K562 (cell line): ENCODE measurements around the gene A1BG. TPM values are rescaled to one million over a fixed set of nuclear protein-coding genes. Genes with fewer than 3 reads are reported as not detected.

Experiments
- ADNP ChIP-seq: fragments of 200-800 bp; sonication (Bioruptor generic); IDR thresholded peaks from 2 replicates; pipeline ENCODE4 v1.6.1; 2016; ENCODE audit warnings: missing genetic modification characterization, missing compliant biosample characterization
- AFF1 ChIP-seq, 2 experiments: fragments of 450-650 bp; IDR thresholded peaks; 2 replicates each; pipeline ENCODE4 v1.6.1; 2018; ENCODE audit warnings: mild to moderate bottlenecking in 2 of 2, low read depth in 1 of 2; ENCODE audit not compliant: partially characterized antibody in 2 of 2
- BRCA1 ChIP-seq, 2 experiments: fragments of 450-650 bp in 1 of 2; sonication (generic) in 1 of 2; formaldehyde crosslinking in 1 of 2; IDR thresholded peaks; 2 replicates each; pipeline versions ENCODE4 v1.5.0 to v1.6.1; 2017 to 2020; ENCODE audit warnings: mild to moderate bottlenecking in 1 of 2, missing genetic modification reagents in 1 of 2
- BRD4 ChIP-seq: fragments of 200-600 bp; sonication (generic); IDR thresholded peaks from 2 replicates; pipeline ENCODE4 v1.6.1; 2017; ENCODE audit warnings: inconsistent platforms
- C11orf30 ChIP-seq: fragments of 450-650 bp; IDR thresholded peaks from 2 replicates; pipeline ENCODE4 v1.6.1; 2016; ENCODE audit warnings: low read depth, mild to moderate bottlenecking
- CEBPZ ChIP-seq: fragments of 150-350 bp; IDR thresholded peaks from 2 replicates; pipeline ENCODE4 v1.6.1; 2014; ENCODE audit warnings: low read depth, mild to moderate bottlenecking, low read length, borderline replicate concordance
- CHD4 ChIP-seq: fragments of 200-600 bp; sonication (generic); IDR thresholded peaks from 3 replicates; pipeline ENCODE4 v1.6.1; 2012; ENCODE audit warnings: low read depth, mild to moderate bottlenecking, mixed read lengths, low read length, inconsistent platforms; ENCODE audit not compliant: insufficient read depth, insufficient replicate concordance, poor library complexity, severe bottlenecking
- GATAD2A ChIP-seq: fragments of 450-650 bp; IDR thresholded peaks from 2 replicates; pipeline ENCODE4 v1.6.1; 2017
- GMEB1 ChIP-seq: fragments of 250-450 bp; sonication (Bioruptor Pico); IDR thresholded peaks from 2 replicates; pipeline ENCODE4 v1.4.0; 2020; ENCODE audit warnings: mild to moderate bottlenecking
- HDAC1 ChIP-seq, 2 experiments: fragments of 450-650 bp; IDR thresholded peaks; 2 replicates each; pipeline ENCODE4 v1.6.1; 2016 to 2017; ENCODE audit warnings: inconsistent platforms in 1 of 2, mild to moderate bottlenecking in 1 of 2, moderate library complexity in 1 of 2
- ILK ChIP-seq: fragments of 450-650 bp; IDR thresholded peaks from 2 replicates; pipeline ENCODE4 v1.6.1; 2016; ENCODE audit warnings: missing genetic modification characterization, low read depth, mild to moderate bottlenecking, missing compliant biosample characterization, moderate library complexity, borderline replicate concordance
- KAT8 ChIP-seq: fragments of 450-650 bp; IDR thresholded peaks from 2 replicates; pipeline ENCODE4 v1.6.1; 2016; ENCODE audit warnings: low read depth, mild to moderate bottlenecking
- NR4A1 ChIP-seq, 2 experiments: fragments of 250-450 bp in 1 of 2; fragments of 450-650 bp in 1 of 2; sonication (Bioruptor Pico) in 1 of 2; IDR thresholded peaks; 2 replicates each; pipeline versions ENCODE4 v1.4.0 to v1.6.1; 2016 to 2020; ENCODE audit warnings: mild to moderate bottlenecking in 2 of 2, missing compliant biosample characterization in 1 of 2, missing genetic modification characterization in 1 of 2, moderate library complexity in 1 of 2
- NUFIP1 ChIP-seq: fragments of 450-650 bp; IDR thresholded peaks from 2 replicates; pipeline ENCODE4 v1.6.1; 2018; ENCODE audit not compliant: partially characterized antibody
- RBM25 ChIP-seq: fragments of 200-400 bp; formaldehyde crosslinking; IDR thresholded peaks from 2 replicates; pipeline ENCODE4 v1.6.1; 2018; ENCODE audit warnings: low read length, low read depth, moderate library complexity; ENCODE audit not compliant: severe bottlenecking
- SMARCE1 ChIP-seq: fragments of 450-650 bp; IDR thresholded peaks from 2 replicates; pipeline ENCODE4 v1.7.1; 2016; ENCODE audit warnings: mild to moderate bottlenecking
- SMC3 ChIP-seq: conservative IDR thresholded peaks from 2 replicates; pipeline ENCODE4 v1.6.1; 2011; ENCODE audit warnings: low read depth, low read length, improper control_type of control experiment; ENCODE audit not compliant: insufficient read depth
- ZNF785 ChIP-seq: fragments of 250-450 bp; sonication (Bioruptor Pico); IDR thresholded peaks from 2 replicates; pipeline ENCODE4 v1.4.0; 2020; ENCODE audit warnings: mild to moderate bottlenecking
- polyA plus RNA-seq, 8 experiments: library from polyadenylated mRNA; depleted of rRNA in 4 of 8; stranded (reverse) in 5 of 8; unstranded in 3 of 8; fragments of >200 nt; fragmentation: Nextera tagmentation in 2 of 8; fragmentation: Illumina TruSeq in 1 of 8; extraction: Ambion mirVana in 2 of 8; extraction: Trizol in 1 of 8; gene quantifications; 2 replicates each; pipeline versions ENCODE4 v1.2.1 to v1.2.3, GENCODE V29; 2011 to 2014; ENCODE audit warnings: inconsistent platforms in 1 of 8, missing spikeins in 1 of 8
- total RNA-seq, 7 experiments: library from RNA; depleted of rRNA in 6 of 7; stranded (reverse); fragments of >200 nt in 6 of 7; fragmentation: Illumina TruSeq in 2 of 7; extraction: Trizol in 2 of 7; gene quantifications; 2 replicates each; pipeline versions ENCODE4 v1.2.1 to v1.2.3, GENCODE V29; 2011 to 2021; ENCODE audit warnings: low replicate concordance in 1 of 7

The A1BG gene
- total and polyA plus RNA-seq, 9 of the 15 experiments (the other 6 are each of a cell fraction or from before 2014, with no cell fraction given): 0.10 to 19.8 (median 2.6) TPM

GRCh38 chr19:58346961-58347929 is 6.0 kb downstream of the A1BG start (continued):
- no peak for TF ChIP-seq SMARCE1
- no peak for TF ChIP-seq GATAD2A
- TF ChIP-seq C11orf30: no peak
- no peak for TF ChIP-seq CEBPZ
- no peak for TF ChIP-seq ZNF785 (CRISPR knock-in tag)
- TF ChIP-seq BRCA1 (IDR thresholded peaks at IDR 0.05): no peak
- TF ChIP-seq BRCA1 (CRISPR knock-in tag; IDR thresholded peaks at IDR 0.05): no peak
- TF ChIP-seq ADNP (tag): no peak
- no peak for TF ChIP-seq NUFIP1
- TF ChIP-seq AFF1 (IDR thresholded peaks at IDR 0.05; ENCODE audit: low read depth in 1 of 2, partially characterized antibody in 2 of 2): no peak
- no peak for TF ChIP-seq SMC3
- no peak for TF ChIP-seq HDAC1 (IDR thresholded peaks at IDR 0.05)
- no peak for TF ChIP-seq CHD4
- no peak for TF ChIP-seq GMEB1
- no peak for TF ChIP-seq NR4A1 (CRISPR knock-in tag; IDR thresholded peaks at IDR 0.05)
- no peak for TF ChIP-seq NR4A1 (tag; IDR thresholded peaks at IDR 0.05)
- no peak for TF ChIP-seq KAT8
- no peak for TF ChIP-seq ILK (tag)
- TF ChIP-seq BRD4: no peak
- TF ChIP-seq RBM25: no peak
